Ammon's horn (tissue), 1 donor: Measurements from ENCODE around the gene CDC27.
"Not testable (repeated sequence)": the region's sequence is repeated elsewhere in the genome, so short reads cannot be mapped to it uniquely, and the experiment has no call there.

Experiments used
- DNase-seq: peaks from one replicate; pipeline ENCODE4 v3.0.0-alpha.2; 2016; ENCODE audit warnings: low spot score

Gene CDC27

DNA sequence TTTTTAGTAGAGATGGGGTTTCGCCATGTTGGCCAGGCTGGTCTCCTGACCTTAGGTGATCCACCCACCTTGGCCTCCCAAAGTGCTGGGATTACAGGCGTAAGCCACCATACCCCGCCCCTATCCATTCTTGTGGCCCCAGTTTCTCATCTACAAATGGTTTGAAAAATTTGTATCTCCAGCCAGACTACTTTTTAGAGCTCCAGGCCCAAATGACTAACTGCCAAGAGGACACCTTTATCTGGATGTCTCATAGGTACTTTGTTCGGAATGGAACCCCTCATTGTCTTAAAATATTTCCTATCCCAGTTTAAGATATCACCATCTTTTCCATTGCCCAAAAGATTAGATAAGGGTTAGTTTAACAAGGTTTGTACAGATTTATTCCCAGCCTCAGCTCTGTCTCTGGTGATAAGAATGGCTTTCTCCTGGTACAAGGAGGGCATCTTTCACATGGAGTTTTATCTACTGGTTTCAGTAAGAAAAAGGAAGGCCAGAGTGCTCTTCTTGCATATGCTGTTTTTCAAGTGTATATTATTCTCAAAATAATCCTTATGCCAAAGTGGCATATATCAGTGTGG is 4.9 kb upstream of the CDC27 start:
- no peak for DNase-seq

GRCh38 chr17:47192554-47192953 is 3.5 kb upstream of the CDC27 start:
- DNase-seq: no peak

DNA sequence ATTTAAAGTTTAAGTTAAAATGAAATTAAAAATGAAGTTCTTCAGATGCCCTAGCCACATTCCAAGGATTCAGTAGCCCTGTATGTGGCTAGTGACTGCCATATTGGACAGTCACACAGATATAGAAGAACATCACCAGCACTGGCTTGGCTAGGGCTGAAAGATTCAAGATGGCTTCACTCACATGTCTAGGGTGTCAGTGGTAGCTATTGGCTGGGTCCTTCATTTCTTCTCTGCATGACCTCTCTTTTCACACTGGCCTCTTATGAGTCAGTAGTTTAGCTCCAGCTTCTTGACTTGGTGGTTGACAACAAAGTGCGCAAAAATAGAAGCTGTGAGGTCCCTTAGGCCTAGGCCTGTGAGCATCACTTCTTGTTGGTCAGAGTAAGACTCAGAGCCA is 1.7 kb upstream of the CDC27 start:
- no peak for DNase-seq

GRCh38 chr17:47190243-47190642 is 1.1 kb upstream of the CDC27 start:
- no peak for DNase-seq

DNA sequence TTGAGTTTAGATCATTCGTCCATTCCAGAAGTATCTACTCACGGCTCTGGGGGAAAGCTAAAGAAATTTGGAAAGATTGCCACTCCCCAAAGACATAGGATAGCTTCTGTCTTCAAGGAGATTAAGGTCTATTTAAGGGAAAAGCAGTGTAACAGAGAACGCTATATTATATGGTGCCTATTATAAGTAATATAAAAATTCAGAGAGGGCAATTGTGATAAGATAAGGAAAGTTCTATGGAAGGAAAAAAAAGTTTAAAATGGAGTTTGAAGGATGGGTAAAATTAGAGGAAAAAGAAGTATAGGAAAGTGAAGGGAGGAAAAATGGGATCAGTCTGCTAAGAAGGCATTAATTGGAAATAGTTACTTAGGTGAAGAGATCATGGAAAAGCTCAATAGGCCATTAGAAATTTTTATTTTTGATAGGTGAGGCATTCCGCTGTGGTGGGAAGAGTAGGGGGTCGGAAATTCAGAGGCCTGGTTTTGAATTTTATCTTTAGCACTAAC is 690 bp upstream of the CDC27 start:
- no peak for DNase-seq

- DNase-seq: peak; percentile 10
Measured at GRCh38 chr17:47188271-47188875, 722 bp downstream of the CDC27 start.

DNA sequence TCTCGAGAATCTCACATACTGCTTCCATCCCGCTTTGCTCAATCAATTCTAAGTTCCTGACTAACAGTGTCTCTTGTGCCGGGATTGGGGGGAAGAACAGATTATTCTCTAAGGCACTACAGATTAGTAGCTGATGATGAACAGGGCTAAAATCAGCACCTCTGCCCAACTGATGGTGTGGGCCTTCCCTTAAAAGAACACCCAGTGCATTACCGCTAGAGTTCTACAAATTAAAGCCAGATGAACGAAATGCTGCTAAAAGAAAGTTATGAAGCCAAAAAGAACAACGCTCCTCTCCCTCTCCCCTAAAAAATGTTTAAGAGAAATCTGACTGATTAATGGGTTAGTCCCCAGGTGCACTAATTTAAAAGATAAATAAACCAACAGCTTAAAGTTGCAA is 4.4 kb downstream of the CDC27 start:
- DNase-seq: no peak

GRCh38 chr17:47180988-47181387 is 8.1 kb downstream of the CDC27 start:
- DNase-seq: not testable (repeated sequence)

DNA sequence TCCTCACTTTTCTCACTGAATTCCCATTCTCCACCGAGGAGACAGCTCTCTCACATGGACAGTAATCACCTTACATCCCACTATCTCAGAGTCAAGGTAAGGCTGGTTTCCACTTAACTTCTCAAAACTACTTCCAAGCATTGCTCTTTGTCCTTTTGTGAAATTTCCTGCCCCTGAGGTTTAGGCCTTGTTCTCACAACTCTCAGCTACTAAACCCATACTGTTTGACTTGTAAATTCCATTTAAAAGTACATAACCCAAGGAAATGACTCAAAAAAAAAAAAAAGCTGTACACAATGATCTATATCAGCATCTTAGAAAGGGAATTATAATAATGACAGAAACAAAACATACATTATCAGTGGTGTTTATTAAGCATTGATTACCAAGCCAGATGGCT is 8.8 kb downstream of the CDC27 start:
- DNase-seq: no peak

GRCh38 chr17:47179141-47179540 is 10.0 kb downstream of the CDC27 start:
- DNase-seq: no peak

- no peak for DNase-seq
Measured at GRCh38 chr17:47177261-47177660, 11.8 kb downstream of the CDC27 start.

- DNase-seq: no peak
Measured at GRCh38 chr17:47176389-47176826, 12.7 kb downstream of the CDC27 start.

- DNase-seq: not testable (repeated sequence)
Measured at GRCh38 chr17:47174823-47175222, 14.3 kb downstream of the CDC27 start.

DNA sequence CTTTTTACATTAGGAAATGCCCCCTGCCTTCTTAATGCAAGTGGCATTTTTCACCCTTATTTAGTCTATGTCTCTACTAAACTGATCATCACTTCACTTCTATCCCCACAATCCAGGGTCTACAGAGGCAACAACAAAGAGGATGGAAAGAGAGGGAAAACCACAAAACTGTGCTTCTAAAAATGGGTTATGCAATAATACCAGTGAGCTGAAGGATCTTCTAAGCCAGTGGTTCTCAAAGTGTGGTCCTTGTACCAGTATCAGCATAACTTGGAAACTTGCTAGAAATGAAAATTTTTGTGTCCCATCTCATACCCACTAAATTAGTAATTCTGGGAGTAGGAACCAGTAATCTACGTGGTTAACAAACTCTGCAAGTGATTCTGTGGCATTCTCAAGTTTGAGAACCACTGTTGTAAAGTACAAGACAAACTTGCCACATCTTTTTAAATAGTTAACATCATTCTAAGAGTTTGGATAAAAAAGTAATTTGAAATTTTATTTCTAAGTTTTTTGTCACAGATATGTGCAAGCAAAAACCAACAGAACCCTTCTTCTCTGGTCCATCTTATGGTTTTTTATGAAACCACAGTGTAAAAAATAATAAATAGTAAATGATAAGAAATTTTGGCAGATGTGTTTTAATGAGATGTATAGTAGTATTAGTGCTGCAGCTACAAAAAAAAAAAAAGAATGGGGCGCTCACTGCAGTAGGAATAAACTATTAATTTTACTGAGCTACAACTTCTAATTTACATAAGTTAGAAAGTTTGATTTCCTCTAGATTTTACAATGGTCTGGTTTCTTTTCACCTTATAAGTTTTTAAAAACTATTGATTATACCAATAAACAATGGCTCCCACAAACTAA is 16.2 kb downstream of the CDC27 start:
- DNase-seq: no peak

GRCh38 chr17:47170710-47171109 is 18.4 kb downstream of the CDC27 start:
- DNase-seq: no peak

GRCh38 chr17:47168896-47169295 is 20.2 kb downstream of the CDC27 start:
- DNase-seq: not testable (repeated sequence)

DNA sequence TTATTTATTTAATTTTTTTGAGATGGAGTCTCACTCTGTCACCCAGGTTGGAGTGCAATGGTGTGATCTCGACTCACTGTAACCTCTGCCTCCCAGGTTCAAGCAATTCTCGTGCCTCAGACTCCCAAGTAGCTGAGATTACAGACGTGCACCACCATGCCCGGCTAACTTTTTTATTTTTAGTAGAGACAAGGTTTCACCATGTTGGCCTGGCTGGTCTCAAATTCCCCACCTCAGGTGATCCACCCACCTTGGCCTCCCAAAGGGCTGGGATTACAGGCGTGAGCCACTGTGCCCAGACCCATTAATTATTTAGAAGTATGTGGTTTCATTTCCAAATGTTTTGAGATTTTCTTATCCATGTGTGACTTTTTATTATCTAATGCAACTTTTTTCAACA is 22.2 kb downstream of the CDC27 start:
- not testable (repeated sequence) for DNase-seq

DNA sequence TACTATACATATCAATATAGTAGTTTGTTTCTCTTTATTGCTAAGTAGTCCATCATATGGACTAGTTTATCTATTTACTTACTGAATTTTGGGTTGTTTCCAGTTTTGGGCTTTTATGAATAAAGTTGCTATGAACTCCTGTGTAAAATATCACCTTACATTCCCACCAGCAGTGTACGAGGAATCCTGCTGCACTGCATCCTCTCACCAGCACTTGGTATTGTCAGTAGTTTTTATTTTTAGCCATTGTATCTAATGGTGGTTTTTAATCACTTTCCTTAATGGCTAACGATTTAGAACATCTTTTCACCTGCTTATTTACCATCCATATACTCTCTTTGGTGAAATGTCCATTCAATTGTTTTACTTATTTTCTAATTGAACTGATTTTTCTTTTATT is 24.0 kb downstream of the CDC27 start:
- no peak for DNase-seq

DNA sequence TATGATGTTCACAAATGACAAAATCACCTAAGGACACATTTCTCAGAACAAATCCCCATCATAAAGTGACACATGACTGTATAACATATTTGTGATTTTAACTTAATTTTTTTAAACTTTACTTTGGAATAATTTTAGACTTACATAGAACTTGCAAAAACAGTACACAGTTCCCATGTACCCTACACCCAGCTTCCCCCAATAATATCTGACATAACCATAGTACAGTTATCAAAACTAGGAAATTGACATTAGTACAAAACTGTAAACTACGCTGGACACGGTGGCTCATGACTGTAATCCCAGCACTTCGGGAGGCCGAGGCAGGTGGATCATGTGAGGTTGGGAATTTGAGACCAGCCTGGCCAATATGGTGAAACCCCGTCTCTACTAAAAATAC is 24.8 kb downstream of the CDC27 start:
- no peak for DNase-seq

- no peak for DNase-seq
Measured at GRCh38 chr17:47162013-47162622, 27.0 kb downstream of the CDC27 start.

- no peak for DNase-seq
Measured at GRCh38 chr17:47159315-47159714, 29.8 kb downstream of the CDC27 start.

- DNase-seq: no peak
Measured at GRCh38 chr17:47145351-47145750, 43.7 kb downstream of the CDC27 start.

- no peak for DNase-seq
Measured at GRCh38 chr17:47135235-47135634, 53.9 kb downstream of the CDC27 start.
